Posterior vena cava (tissue), 2 donors: Measurements from ENCODE around the gene TMCC3. TPM values are rescaled to one million over a fixed set of nuclear protein-coding genes. Genes with fewer than 3 reads are reported as not detected.
"Not testable (repeated sequence)": the region's sequence is repeated elsewhere in the genome, so short reads cannot be mapped to it uniquely, and the experiment has no call there.

Experiments used
- DNase-seq: peaks from one replicate; pipeline ENCODE4 v3.0.0-alpha.2; 2020; ENCODE audit warnings: low spot score
- intact Hi-C, 2 donors: fragments of 100-400 bp; cut with DNase I; formaldehyde crosslinking; loops; one replicate each; pipeline versions ENCODE4 v1.14.1 to v1.14.2; 2022 to 2023
- total RNA-seq, 2 donors: library from RNA; stranded (reverse); fragmentation: NEBNext Ultra II Directional; extraction: Animal tissue kit (Norgen Biotek cat#: 25700); gene quantifications; one replicate each; pipeline ENCODE4 v1.2.1, GENCODE V29; 2021
- donor health status: DM: yes; HTN: yes; CAD: no.
- donor health status: DM: yes; HTN: yes; CAD: no.

The TMCC3 gene
- total RNA-seq, 2 donors from 2014 or later: 10.3 to 21.2 TPM

DNA sequence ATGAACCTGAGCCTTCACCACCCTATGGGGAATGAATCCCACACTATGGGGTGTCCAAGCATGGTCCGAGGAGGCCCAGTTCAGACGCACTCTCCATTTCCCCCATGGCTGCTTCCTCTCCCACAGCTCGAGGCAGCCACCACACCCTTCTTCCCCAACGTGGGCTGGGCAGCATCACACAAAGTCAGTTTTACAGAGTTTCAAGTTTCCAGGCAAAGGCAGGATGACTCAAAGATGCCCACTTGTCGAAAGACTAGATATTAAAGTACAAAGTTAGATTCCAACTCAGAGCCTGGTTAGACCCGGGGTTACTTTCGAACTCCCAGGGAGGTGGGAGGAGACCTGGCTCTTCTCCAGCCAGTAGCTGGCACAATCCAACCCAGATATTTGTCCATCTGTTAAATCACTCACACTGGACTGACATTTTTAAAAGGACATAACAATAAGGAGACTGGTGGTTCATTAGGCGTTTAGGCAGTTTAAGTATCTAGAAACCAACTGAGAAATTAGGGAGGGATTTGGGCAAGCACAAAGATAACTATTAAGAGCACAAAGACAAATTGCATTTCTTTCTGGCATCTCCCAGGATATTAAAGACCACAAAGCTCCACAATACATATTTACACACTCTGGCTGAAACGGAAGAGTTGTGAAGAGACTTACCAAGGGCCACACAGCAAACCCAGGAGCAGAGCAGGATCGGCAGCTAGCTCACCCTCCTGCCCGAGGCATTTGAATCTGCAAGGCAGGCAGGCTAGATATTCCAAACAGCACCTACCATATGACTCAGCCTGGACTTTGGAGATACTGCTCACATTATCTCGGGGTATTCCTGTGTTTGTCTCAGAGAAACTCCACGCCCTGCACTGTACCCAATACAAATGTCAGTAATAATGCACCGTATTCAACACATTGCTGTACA is 34.8 kb downstream of the TMCC3 start:
- DNase-seq: no peak
- intact Hi-C loops: no loop called here

DNA sequence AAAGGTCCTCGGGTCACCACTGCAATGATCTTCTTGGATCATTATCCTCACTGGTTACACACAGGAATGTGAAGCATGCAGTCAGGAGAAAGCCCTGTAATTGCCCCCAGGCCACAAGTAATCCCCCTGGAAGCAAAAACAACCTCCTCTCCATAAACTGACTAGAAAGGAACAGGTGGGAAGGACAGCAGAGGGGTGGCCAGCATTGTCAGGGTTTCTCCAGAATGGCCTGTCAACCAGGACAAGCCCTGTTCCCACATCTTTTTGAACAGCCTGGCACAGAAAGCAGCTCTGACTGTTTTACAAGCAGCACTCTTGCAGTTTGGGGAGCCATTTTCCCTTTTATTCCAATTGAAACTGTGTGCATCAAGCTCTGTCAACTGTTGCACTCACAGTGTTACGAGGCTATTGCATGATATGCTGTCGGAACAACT is 36.1 kb downstream of the TMCC3 start:
- intact Hi-C loops: no loop called here
- no peak for DNase-seq

DNA sequence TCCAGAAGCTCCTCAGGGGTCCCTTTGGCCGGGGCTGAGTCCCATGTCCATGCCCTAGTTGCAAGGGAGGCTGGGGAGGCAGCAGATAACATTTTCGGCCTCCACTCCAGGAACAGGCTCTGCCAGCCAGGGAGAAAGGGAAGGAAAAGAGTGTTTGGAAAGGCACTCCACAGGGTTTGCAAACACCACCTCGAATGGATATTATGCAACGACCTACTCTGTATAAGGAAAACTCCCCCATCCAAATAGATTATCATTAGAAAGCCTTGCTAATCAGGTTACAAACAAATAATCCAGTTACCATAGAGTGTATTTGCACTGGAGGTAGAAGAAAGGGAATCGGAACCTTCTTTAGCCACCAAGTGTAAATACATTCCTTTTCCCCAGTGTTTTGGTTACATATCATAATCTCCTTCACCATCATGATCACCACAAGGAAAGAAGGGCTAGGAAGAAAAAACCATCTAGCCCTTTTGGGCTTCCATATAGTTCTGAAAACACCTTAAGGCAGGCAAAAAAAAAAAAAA is 40.4 kb downstream of the TMCC3 start:
- intact Hi-C loops: no loop called here
- no peak for DNase-seq

DNA sequence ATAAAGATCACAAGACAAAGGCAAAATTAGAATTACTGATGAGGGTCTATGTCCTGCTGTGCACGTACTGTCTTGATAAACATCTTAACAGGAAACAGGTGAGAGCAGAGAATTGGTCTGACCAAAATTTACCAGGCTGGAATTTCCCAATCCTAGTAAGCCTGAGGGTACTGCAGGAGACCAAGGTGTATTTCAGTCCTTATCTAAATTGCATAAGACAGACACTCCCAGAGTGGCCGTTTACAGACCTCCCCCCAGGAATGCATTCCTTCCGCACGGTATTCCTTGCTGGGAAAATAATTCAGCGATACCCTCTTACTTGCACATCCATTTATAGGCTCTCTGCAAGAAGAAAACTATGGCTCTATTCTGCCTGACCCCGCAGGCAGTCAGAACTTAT is 43.5 kb downstream of the TMCC3 start:
- DNase-seq, intact Hi-C loops: not testable (repeated sequence)

DNA sequence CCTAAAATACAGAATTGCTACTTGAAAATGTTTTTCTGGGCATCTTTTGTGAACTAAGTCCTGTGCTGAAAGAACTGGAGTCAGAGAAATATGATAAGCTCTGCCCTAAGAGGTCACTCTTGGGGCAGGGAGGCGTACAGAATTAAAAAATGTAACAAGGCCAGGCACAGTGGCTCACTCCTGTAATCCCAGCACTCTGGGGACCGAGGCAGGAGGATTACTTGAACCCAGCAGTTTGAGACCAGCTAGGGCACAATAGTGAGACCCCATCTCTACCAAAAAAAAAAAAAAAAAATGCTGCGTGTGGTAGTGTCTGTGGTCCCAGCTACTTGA is 46.0 kb downstream of the TMCC3 start:
- intact Hi-C loops: no loop called here
- DNase-seq: no peak

DNA sequence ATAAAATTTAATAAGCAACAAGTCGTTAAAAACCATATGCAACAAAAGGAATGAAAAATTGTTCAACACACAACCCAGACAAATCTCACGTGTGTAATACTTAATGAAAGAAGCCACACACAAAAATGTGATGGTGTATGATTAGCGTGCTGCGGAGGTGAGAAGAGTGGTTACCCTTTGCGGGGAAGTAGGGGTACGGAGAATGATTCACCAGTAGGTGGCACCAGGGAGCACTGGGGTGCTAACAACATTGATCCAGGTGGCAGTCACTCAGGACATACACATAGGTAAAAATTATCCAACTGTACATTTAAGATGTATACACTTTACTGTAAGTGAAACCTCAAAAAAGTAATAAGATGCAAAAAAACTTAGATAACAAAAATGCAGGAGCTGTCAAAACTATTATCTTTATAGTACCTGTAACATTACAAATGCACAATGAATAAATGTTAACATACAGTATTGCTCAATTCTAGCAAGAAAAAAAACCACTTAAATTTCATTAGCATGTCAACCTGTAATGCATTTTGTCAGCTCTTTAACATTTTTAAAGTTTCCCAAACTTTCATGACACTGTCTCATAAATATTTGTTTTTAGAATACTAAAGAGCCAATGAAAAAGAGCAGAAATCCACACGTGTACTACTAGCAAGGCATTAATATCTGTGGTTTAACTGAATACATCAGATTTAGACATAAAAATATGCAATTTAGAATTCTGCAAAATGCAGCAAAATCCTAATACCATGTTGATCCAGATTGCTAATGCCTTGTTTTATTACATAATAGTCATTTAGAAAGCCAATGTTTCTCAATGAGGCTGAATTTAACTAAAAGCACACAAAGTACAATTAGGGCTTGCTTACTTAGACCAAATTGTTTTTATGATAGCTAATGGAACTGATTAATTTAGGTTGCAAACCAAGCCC is 46.7 kb downstream of the TMCC3 start:
- intact Hi-C loops: no loop called here
- DNase-seq: no peak

DNA sequence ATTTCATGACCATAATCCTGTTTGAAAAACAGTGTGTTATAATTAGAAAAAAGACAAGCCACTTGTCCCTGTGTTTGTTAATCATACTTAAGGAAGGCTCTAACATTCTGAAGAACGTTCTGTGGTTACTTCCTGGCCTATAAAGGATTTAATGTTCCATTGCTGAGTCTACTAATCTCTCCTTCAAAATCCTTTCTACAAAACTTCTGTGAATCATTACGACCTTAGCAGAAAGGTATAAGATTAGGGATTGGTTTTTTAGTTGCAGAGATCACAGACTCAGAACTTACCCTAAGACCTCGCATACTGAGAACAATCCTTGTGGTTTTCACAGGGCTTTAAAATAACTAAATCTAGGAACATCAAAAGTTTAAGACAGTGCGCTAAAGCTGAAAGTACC is 48.3 kb downstream of the TMCC3 start:
- intact Hi-C loops: no loop called here
- no peak for DNase-seq

DNA sequence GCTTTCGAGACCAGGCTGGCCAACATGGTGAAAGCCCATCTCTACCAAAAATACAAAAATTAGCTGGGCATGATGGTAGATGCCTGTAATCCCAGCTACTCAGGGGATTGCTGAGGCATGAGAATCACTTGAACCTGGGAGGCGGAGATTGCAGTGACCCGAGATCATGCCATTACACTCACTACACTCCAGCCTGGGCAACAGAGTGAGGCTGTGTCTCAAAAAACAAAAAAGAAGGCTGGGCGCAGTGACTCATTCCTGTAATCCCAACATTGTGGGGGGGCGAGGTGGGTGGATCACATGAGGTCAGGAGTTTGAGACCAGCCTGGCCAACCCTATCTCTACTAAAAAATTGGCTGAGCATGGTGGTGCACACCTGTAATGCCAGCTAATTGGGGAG is 49.0 kb downstream of the TMCC3 start:
- DNase-seq, intact Hi-C loops: not testable (repeated sequence)

DNA sequence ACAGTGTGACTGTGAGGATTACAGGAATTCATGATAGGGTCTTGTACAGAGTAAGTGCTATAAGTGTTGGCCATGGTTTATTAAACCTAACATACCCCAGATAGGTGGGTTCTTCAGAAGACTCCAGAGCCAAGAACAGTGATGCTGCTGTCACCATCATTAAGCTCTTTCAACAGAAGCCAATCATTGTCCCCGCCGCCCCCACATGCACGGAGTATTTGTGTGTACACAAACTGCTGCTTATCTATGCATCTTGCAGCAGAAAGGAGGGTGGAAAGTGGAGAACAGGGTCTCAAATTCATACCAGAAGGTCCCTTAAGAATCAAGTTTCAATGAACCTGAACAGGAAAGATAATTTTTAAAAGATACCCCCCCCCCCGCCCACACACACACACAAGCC is 51.2 kb downstream of the TMCC3 start:
- intact Hi-C loops: no loop called here
- no peak for DNase-seq

DNA sequence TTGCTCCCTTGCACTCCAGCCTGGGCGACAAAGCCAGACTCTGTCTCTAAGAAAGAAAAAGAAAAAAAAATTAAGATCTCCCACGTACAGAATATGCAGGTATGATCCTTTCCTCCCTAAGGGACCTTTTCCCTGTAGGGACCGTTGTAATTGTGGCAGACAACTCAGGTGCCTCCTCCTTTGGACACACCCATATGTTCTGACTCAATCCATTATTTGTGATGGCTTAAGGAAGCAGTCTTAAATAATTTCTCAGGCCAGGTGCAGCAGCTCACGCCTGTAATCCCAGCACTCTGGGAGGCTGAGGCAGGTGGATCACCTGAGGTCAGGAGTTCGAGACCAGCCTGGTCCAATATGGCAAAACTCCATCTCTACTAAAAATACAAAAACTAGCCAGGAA is 53.1 kb downstream of the TMCC3 start:
- no peak for DNase-seq
- intact Hi-C loops: no loop called here

DNA sequence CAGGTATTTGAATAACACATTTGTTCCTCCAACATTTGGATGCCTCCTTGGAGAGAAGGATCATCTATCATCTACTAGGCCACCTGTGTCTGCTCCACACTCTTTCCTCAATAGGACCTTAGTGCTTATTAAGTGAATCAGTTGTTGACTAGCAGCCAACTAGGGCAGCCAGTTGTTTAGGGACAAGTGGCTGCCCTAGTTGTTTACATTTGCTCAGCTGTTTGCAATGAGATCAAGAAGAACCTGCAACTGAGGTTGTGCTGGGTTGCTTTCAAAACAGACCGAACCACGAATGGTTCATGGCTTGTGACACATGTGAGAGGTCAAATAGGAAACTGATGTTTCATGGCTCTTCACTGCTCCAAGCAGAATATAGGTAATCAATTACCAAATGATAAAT is 53.8 kb downstream of the TMCC3 start:
- DNase-seq: no peak
- intact Hi-C loops: no loop called here

DNA sequence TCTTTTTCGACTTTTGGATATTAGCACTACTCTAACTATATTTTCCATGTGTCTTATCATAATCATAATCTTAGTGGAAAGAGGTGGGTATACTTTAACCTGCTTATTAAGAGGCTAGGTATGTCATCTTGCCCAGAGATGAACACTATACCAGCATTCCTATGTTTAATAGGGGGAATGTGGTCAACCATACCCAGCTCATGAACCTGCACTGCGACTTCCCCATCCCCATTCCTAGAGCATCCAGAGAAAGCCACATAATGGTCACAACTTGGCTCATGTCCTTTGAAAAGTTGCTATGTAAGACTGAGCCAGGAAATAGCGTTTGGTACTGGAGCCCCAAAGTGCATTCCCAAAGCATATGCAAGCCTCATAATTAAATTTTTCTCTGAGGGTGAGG is 55.2 kb downstream of the TMCC3 start:
- DNase-seq: no peak
- intact Hi-C loops: no loop called here

DNA sequence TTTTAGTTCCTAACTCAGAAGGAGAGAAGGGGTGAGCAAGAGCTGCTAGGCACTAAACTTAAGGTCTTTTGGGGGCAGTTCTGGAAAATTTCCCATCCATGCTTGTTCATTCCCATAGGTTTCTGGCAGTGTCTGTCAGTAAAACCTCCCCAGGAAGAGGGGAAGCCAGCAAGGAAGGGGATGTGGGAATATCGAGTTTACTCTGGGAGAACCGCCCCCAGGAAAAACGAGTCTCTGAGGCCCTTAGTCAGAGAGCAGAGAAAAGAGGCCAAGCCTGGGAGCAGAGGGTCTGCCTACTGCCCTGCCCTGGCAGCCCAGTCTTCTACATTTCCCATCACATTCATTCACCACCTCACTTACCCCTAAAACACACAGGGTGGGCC is 55.9 kb downstream of the TMCC3 start:
- intact Hi-C loops: no loop called here
- no peak for DNase-seq

DNA sequence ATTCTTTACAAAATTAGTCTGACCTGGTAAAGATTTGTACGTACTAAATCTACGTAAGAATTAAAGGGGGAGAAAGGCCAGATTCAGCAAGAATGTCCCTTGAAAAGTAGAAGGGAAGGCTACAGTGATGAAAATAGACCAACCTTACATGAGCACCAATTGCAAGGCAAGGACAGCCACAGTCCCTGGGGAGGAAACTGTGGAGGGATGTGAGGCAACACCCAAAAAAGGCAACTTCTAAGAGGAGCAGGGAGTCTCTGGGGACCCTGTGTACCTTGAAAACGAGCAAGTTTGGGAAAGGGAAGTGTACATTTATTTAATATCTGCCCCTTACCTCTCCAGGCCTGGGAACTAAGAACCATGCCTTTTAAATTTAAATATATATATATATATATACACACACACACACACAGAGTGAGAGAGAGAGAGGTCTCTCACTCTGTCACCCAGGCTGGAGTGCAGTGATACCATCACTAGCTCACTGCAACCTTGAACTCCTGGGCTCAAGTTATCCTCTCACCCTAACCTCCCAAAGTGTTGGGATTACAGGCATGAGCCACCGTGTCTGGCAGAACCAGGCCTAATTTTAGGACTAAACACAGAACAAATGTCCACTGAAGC is 56.4 kb downstream of the TMCC3 start:
- intact Hi-C loops: no loop called here

DNA sequence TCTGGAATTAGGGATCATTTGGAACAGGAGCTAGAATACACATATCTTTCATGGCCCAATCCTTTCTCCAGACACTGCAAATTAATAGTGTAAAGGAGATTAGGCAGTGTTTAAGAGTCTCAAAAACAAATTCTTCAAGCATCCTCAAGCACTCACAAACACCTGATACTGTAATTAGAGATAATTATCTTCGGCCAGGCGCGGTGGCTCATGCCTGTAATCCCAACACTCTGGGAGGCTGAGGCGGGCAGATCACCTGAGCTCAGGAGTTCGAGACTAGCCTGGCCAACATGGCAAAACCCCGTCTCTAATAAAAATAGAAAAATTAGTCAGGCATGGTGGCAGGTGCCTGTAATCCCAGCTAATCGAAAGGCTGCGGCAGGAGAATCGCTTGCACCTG is 57.6 kb downstream of the TMCC3 start:
- DNase-seq, intact Hi-C loops: not testable (repeated sequence)

More for the DNA sequence above, 56.4 kb downstream of the TMCC3 start:
- DNase-seq: no peak

DNA sequence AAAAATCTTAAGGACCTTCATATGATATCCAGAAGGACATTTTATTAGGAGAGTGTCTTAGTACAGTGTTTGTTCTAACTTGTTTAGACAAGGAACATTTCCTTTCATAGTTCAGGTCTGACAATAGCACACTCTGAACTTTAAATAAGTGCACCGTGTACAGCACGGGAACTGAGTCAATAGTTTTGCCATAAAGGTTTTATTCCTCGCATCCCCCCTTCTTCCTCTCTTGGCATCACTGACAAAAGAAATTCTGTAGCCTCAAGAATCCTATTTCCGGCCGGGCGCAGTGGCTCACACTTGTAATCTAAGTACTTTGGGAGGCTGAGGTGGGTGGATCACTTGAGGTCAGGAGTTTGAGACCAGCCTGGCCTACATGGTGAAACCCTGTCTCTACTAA is 58.3 kb downstream of the TMCC3 start:
- DNase-seq: no peak
- intact Hi-C loops: no loop called here

DNA sequence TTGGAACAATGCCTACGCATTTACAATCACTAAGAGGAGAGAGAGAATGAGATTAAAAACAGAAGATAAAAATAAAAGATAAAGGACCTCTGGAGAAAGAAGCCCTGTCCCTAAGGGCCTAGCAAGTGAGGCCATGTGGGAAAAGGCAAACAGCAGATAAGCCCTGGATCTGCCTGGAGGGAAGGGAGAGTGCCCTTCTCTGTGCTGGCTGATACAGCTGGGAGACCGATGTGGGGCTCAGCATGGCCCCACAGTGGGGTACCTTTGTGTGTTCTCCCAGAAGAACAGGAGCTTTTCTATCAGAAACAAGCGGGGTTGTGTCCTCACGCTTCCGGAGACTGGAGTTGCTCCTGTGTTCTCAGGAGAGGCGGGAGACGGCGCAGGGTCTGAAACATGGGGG is 59.9 kb downstream of the TMCC3 start:
- DNase-seq: no peak
- intact Hi-C loops: no loop called here

DNA sequence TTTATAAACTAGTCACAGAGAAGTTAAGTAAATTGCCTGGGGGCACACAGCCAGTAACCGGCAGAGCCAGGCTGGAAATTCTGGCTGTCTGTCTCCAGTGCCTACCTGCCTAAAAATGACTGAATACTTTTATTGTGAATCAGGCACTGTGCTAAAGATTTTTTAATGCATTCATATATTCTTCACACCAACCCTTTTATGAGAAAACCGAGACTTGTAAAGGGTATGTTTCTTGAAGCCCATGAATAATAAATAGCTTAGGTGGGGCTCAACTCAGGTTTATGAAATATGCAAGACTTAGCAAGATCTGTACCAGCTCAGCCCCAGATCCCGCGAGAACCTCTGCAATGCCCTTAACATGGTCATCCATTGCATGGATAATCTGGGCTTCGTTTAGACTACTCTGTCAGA is 60.8 kb downstream of the TMCC3 start:
- DNase-seq: no peak
- intact Hi-C loops: no loop called here

DNA sequence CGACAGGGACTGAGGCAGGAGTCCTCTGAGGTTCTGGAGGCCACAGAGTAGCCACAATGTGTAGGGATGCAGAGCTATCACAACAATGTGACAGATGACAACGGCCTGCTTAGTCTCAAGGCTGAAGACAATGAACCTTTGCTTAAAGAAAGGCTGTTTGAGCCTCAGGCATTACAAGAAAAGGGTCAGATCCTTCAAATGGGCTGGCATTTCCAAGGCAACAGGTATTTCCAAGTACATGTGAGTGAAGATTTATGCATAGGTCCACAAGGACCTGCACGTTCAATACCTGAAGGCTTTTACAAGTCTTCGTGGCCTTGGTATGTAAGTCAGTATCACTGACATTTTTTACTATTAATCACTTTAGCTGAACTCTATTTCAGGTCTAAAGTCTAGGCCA is 62.0 kb downstream of the TMCC3 start:
- DNase-seq: no peak
- intact Hi-C loops: no loop called here
